ENCODE measurements around the gene TGM1. TPM values are rescaled to one million over a fixed set of nuclear protein-coding genes. Genes with fewer than 3 reads are reported as not detected.
A peak's percentile ranks its signal among the peaks of the same experiment; 100 is the strongest.

The TGM1 gene
- total RNA-seq, 4 donors from 2014 or later: 0.20 TPM; not detected in 3

DNA sequence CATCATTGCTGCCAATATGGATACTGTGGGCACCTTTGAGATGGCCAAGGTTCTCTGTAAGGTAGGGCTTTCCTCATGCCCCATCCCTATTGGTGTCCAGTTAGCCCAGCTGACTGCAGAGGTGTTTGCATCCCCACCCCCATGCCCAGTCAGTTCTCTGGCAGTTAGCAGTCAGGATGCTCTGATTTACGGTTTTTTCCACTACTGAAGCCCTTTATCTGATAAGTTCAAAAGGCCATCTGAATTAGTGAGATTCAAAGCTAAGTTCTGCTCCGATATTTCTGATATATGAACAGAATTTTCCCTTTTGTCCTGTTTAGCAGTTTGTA is 29.5 kb downstream of the TGM1 start:
- peaks cover 40 to 53% of the 10 kb centered on the region in 2 donors for H3K4me1 ChIP-seq
- DNase-seq (no peak), ATAC-seq (no peak)
- in situ Hi-C loops (cut with MboI; ENCODE audit: low sequenced_read_pairs in 4 of 4) (loop anchor here in 3 of 4 donors (10.0 to 25.0 kb wide), 2 partner anchors 201 to 204 kb away; partner anchors contain the start of genes CBLN3 (in 1 of the 3), KHNYN (in 1 of the 3) and SDR39U1 (in 1 of the 3)), intact Hi-C loops (cut with DNase I; ENCODE audit: low total_unique reads) (loop anchor here (2.0 kb wide), 1 partner anchor 87 kb away; the partner anchor contains the start of genes PSME2 and RNF31)
- H3K27ac ChIP-seq: peak overlapping the region; percentile 85 to 96 (median 92)
- TF ChIP-seq, protein P1, sequence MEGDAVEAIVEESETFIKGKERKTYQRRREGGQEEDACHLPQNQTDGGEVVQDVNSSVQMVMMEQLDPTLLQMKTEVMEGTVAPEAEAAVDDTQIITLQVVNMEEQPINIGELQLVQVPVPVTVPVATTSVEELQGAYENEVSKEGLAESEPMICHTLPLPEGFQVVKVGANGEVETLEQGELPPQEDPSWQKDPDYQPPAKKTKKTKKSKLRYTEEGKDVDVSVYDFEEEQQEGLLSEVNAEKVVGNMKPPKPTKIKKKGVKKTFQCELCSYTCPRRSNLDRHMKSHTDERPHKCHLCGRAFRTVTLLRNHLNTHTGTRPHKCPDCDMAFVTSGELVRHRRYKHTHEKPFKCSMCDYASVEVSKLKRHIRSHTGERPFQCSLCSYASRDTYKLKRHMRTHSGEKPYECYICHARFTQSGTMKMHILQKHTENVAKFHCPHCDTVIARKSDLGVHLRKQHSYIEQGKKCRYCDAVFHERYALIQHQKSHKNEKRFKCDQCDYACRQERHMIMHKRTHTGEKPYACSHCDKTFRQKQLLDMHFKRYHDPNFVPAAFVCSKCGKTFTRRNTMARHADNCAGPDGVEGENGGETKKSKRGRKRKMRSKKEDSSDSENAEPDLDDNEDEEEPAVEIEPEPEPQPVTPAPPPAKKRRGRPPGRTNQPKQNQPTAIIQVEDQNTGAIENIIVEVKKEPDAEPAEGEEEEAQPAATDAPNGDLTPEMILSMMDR (IDR thresholded peaks at IDR 0.05 in 4 of 5, conservative IDR thresholded peaks at IDR 0.05 in 1 of 5): no peak
- no peaks in the 10 kb centered on the region for H3K9me3 ChIP-seq
- no peaks in the 10 kb centered on the region for H3K27me3 ChIP-seq
- H3K4me3 ChIP-seq: peak overlapping the region; percentile 71 to 91 (median 86)
- H3K36me3 ChIP-seq: peaks cover 0 to 26% of the 10 kb centered on the region in 2 donors

DNA sequence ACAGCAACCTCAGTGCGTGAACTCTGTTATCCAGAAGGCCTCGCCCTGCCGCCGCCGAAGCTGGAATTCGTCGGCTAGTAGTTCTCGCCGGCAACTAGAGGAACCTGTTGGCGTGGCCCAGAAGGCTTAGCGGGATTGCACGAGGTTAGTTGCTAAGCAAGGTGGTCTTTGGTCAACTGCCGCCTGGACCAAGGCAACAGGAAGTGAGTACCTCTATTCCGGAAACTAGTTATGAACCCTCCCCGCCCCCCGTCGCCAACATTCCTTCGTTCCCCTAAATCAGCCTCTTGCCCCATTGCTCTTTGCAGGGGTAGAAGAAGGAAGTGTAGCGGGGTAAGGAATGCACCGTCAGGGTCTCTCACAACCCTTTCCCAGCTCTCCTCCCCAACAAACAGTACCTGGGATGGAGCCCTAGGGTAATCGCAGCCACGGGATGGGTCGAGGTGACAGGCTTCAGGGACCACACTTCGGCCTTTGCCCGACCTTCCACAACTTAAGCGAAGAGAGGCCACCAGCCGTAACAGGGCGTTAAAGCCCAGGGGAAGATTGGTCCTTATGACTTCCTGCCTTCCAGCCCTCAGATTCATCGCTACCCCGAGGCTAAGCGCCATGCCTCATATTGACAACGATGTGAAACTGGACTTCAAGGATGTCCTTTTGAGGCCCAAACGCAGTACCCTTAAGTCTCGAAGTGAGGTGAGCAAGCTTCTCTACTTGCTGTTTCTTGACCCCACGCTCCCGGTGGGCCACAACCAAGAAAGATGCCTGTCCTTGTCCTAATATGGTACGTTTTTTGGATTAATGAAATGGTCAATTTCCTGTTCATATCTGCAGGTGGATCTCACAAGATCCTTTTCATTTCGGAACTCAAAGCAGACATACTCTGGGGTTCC is 30.1 kb downstream of the TGM1 start, which contains the start of gene GMPR2:
Gene GMPR2 (plus strand): TSS at position 285 of the 893 bp plus-strand sequence. CDS start 325 bp downstream, at position 610.
- Histone ChIP-seq H3K36me3 (peaks cover 0 to 19% of the 10 kb centered on the region in 2 donors), H3K4me3 (peak within 1 kb of the TSS; percentile 71 to 91 (median 86)), H3K27me3 (no peaks in the 10 kb centered on the region), H3K9me3 (no peaks in the 10 kb centered on the region), H3K27ac (peak within 1 kb of the TSS; percentile 85 to 96 (median 92)), H3K4me1 (peaks cover 39 to 48% of the 10 kb centered on the region in 2 donors)
- in situ Hi-C loops (cut with MboI; ENCODE audit: low sequenced_read_pairs in 4 of 4) (loop anchor here in 3 of 4 donors (10.0 to 25.0 kb wide), 2 partner anchors 202 to 204 kb away; partner anchors contain the start of genes CBLN3 (in 1 of the 3), KHNYN (in 1 of the 3) and SDR39U1 (in 1 of the 3)), intact Hi-C loops (cut with DNase I; ENCODE audit: low total_unique reads) (loop anchor here (1.0 to 2.0 kb wide), 4 partner anchors 9 to 86 kb away; partner anchors contain the start of genes IPO4, PSME2, RABGGTA and RNF31)
- TF ChIP-seq, protein P1 (IDR thresholded peaks at IDR 0.05 in 4 of 5, conservative IDR thresholded peaks at IDR 0.05 in 1 of 5): no peak
- no peak for TF ChIP-seq POLR2A (IDR thresholded peaks at IDR 0.05)
- peak in 1 of 2 donors; percentile 50 for DNase-seq
- peak; percentile 67 to 74 for ATAC-seq

DNA sequence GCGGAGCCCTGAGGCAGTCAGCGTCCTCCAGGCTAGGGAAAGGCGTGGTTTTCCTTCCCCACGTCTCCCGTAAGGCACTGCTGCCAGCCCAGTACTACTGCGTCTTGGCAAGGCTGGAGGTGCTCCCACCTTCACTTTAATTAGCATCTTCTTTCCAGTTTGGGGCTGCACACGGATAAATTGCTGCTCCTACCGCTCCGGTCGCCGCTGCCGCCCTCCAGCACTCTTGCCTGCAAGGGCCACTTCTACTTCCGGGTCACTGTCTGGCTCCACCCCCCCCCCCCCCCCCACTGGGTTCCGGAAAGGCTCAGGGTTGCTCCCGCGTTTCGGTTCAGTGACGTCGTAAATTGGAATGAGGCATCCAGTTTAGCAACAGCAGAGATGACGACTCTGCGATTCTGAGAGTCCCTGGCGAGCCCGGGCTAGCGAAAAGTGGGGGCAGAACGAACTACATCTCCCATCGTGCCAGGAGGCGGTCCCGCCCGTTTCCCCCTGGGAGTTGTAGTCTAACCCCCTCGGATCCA is 30.8 kb downstream of the TGM1 start, which contains the start of gene NEDD8:
Gene NEDD8 (minus strand): TSS at position 247 of the 524 bp plus-strand sequence. CDS start 100 bp downstream, at position 147.
- peak within 1 kb of the TSS; percentile 71 to 91 (median 86) for H3K4me3 ChIP-seq
- in situ Hi-C loops (cut with MboI; ENCODE audit: low sequenced_read_pairs in 4 of 4): loop anchor here in 3 of 4 donors (10.0 to 25.0 kb wide), 2 partner anchors 203 to 205 kb away; partner anchors contain the start of genes CBLN3 (in 1 of the 3), KHNYN (in 1 of the 3) and SDR39U1 (in 1 of the 3)
- peak; percentile 89 to 93 for DNase-seq
- peaks cover 32 to 41% of the 10 kb centered on the region in 2 donors for H3K4me1 ChIP-seq
- no peaks in the 10 kb centered on the region for H3K27me3 ChIP-seq
- H3K27ac ChIP-seq: peak within 1 kb of the TSS; percentile 85 to 96 (median 92)
- ATAC-seq: peak; percentile 92 to 95
- no peaks in the 10 kb centered on the region for H3K9me3 ChIP-seq
- peaks cover 0 to 15% of the 10 kb centered on the region in 2 donors for H3K36me3 ChIP-seq
- TF ChIP-seq, protein P1 (IDR thresholded peaks at IDR 0.05 in 4 of 5, conservative IDR thresholded peaks at IDR 0.05 in 1 of 5): no peak
- TF ChIP-seq POLR2A (IDR thresholded peaks at IDR 0.05): peak; percentile 54 to 81
- intact Hi-C loops (cut with DNase I; ENCODE audit: low total_unique reads): loop anchor here (1.0 to 2.0 kb wide), 4 partner anchors 10 to 85 kb away; partner anchors contain the start of genes IPO4, PSME2, RABGGTA and RNF31
